ENCODE data around the gene KIAA0825. TPM values are rescaled to one million over a fixed set of nuclear protein-coding genes. Genes with fewer than 3 reads are reported as not detected.
"Not testable (repeated sequence)": the region's sequence is repeated elsewhere in the genome, so short reads cannot be mapped to it uniquely, and the experiment has no call there.

Gene KIAA0825
- total and polyA plus RNA-seq, 3 experiments from 2014 or later = 1.4 to 1.7 (median 1.5) TPM

DNA sequence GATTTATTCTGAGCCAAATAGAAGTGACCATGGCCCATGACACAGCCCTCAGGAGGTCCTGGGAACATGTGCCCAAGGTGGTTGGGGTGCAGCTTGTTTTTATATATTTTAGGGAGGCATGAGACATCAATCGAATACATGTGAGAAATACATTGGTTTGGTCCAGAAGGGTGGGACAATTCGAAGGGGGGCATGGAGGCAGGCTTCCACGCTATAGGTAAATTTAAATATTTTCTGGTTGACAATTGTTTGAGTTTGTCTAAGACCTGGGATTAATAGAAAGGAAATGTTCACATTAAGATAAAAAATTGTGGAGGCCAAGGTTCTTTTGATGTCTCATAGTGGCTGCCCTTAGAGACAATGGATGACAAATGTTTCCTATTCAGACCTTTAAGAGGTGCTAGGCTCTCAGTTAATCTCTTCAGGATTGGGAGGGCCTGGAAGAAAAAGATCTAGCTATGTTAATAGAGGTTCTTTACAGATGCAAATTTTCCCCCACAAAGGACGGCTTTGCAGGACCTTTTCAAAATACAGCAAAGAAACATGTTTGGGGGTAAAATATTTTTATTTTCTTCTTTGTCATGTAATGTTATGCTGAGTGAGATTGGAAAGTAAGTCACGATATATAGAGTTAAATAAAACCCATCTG, 263.4 kb downstream of the KIAA0825 start:
- H3K4me3 Mint-ChIP-seq; H3K36me3 Mint-ChIP-seq; H3K27ac ChIP-seq (ENCODE audit: low read depth, low read length); H3K27ac Mint-ChIP-seq; H3K4me3 ChIP-seq (ENCODE audit: low read length); H3K27me3 Mint-ChIP-seq; H3K4me1 Mint-ChIP-seq; H3K4me1 ChIP-seq (ENCODE audit: insufficient read depth, low read length); H3K27me3 ChIP-seq (ENCODE audit: insufficient read depth, low read length, poor library complexity, severe bottlenecking); H3K9me3 Mint-ChIP-seq; H3K36me3 ChIP-seq (ENCODE audit: insufficient read depth, low read length); DNase-seq; POLR2A ChIA-PET; H3K9me3 ChIP-seq (ENCODE audit: low read length): not testable (repeated sequence)
- CTCF ChIA-PET = interaction anchor here (0.7 kb wide), 1 partner anchor 9 kb away, joined by 3 read pairs; no protein-coding TSS in a partner anchor

DNA sequence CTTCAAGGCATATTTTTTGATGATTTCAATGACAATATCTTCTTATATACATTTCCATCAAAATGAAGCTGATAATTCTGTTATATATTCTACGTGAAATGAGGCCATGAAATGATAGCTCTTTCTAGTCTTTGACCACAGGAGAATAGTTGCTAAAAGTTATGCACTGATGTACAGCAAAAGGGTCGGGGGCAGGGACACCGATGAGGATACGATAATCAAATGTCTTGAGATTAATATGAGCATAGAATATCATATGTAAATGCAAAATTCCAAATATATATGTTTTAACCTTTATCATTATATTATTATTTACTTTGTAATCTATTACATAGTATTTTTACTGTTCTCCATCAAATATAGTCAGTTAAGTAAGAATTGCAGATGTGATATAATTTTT, 264.8 kb downstream of the KIAA0825 start:
- ChIA-PET CTCF (no interaction called here), POLR2A (no interaction called here)
- Mint-ChIP-seq H3K27me3 (no peaks in the 10 kb centered on the region), H3K27ac (no peak overlapping the region), H3K4me3 (no peak overlapping the region), H3K36me3 (peaks cover 0 to 8% (median 3%) of the 10 kb centered on the region in 3 donors), H3K9me3 (peaks cover 2 to 8% (median 4%) of the 10 kb centered on the region in 5 donors), H3K4me1 (peaks cover 0 to 7% (median 0%) of the 10 kb centered on the region in 3 donors)
- Histone ChIP-seq H3K27me3 (ENCODE audit: insufficient read depth, low read length, poor library complexity, severe bottlenecking) (no peaks in the 10 kb centered on the region), H3K9me3 (ENCODE audit: low read length) (no peaks in the 10 kb centered on the region), H3K27ac (ENCODE audit: low read depth, low read length) (no peak overlapping the region), H3K4me3 (ENCODE audit: low read length) (no peak overlapping the region), H3K4me1 (ENCODE audit: insufficient read depth, low read length) (no peaks in the 10 kb centered on the region), H3K36me3 (ENCODE audit: insufficient read depth, low read length) (no peaks in the 10 kb centered on the region)
- DNase-seq = no peak

DNA sequence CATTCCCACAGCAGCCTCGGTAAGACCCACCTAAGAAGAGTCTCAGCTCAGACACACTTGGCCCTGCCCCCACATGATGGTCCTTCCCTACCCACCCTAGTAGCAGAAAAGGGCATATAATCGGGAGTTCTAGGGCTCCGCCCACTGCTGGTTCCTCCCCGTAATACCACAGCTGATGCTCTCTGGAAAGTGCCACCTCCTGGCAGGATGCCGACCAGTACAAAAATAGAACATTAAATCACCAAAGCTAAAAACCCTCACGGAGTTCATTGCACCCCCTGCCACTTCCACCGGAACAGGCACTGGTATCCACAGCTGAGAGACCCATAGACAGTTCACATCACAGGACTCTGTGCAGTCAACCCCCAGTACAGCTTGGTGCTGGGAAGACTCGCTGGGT, 271.3 kb downstream of the KIAA0825 start:
- Mint-ChIP-seq H3K9me3 (peaks cover 3 to 17% (median 11%) of the 10 kb centered on the region in 5 donors), H3K27me3 (peaks cover 0 to 2% of the 10 kb centered on the region in 2 donors), H3K36me3 (peaks cover 0 to 19% (median 2%) of the 10 kb centered on the region in 3 donors), H3K4me1 (peaks cover 0 to 7% (median 0%) of the 10 kb centered on the region in 3 donors), H3K27ac (no peak overlapping the region), H3K4me3 (no peak overlapping the region)
- Histone ChIP-seq H3K4me3 (ENCODE audit: low read length) (no peak overlapping the region), H3K4me1 (ENCODE audit: insufficient read depth, low read length) (no peaks in the 10 kb centered on the region), H3K9me3 (ENCODE audit: low read length) (no peaks in the 10 kb centered on the region), H3K27ac (ENCODE audit: low read depth, low read length) (no peak overlapping the region), H3K27me3 (ENCODE audit: insufficient read depth, low read length, poor library complexity, severe bottlenecking) (no peaks in the 10 kb centered on the region), H3K36me3 (ENCODE audit: insufficient read depth, low read length) (no peaks in the 10 kb centered on the region)
- no peak for DNase-seq
- POLR2A ChIA-PET = no interaction called here
- CTCF ChIA-PET = no interaction called here

DNA sequence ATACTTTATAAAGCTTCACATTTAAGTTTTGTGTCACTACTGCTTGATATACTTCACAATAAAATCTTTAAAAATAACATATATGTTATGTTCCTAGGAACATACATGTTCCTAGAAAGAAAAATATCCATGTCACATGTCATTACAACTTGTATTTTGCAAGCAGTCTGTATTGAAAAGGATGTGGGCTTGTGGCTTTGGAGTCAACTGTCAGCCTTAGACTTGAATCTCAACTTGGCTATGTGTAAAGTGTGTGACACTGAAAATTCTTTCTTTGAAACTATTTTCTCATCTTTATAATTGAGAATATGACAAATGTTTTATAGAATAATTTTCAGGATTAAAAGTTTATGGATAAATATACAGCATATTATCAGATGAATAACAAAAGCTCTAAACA, 273.1 kb downstream of the KIAA0825 start:
- Mint-ChIP-seq H3K27ac (no peak overlapping the region), H3K4me3 (no peak overlapping the region), H3K4me1 (peaks cover 0 to 7% (median 0%) of the 10 kb centered on the region in 3 donors), H3K9me3 (peaks cover 3 to 17% (median 11%) of the 10 kb centered on the region in 5 donors), H3K27me3 (peaks cover 0 to 2% of the 10 kb centered on the region in 2 donors), H3K36me3 (peaks cover 0 to 24% (median 4%) of the 10 kb centered on the region in 3 donors)
- POLR2A ChIA-PET = no interaction called here
- no peak overlapping the region for H3K27ac ChIP-seq (ENCODE audit: low read depth, low read length)
- CTCF ChIA-PET = no interaction called here
- no peaks in the 10 kb centered on the region for H3K9me3 ChIP-seq (ENCODE audit: low read length)
- no peaks in the 10 kb centered on the region for H3K4me1 ChIP-seq (ENCODE audit: insufficient read depth, low read length)
- H3K36me3 ChIP-seq (ENCODE audit: insufficient read depth, low read length) = no peaks in the 10 kb centered on the region
- no peak overlapping the region for H3K4me3 ChIP-seq (ENCODE audit: low read length)
- DNase-seq = no peak
- H3K27me3 ChIP-seq (ENCODE audit: insufficient read depth, low read length, poor library complexity, severe bottlenecking) = no peaks in the 10 kb centered on the region

DNA sequence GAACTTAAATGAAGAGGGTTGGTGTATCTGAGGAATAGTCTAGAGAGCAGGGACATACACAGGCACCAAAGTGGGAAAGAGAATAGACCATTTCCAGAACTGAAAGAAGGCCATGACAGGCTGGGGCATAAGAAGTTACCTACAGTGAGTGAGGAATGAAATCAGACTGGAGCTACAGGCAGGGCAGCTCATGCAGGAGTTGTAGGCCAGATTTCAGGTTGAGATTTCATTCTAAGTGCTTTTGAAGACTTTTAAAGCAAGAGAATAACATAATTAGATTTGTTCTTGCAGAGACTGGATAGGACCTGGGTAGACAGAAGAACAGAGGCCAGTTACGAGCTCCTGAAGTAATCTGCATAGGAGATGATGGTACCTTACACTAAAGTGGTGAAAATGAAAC, 280.8 kb downstream of the KIAA0825 start:
- Histone ChIP-seq H3K36me3 (ENCODE audit: insufficient read depth, low read length) (no peaks in the 10 kb centered on the region), H3K27ac (ENCODE audit: low read depth, low read length) (no peak overlapping the region), H3K4me1 (ENCODE audit: insufficient read depth, low read length) (no peaks in the 10 kb centered on the region), H3K27me3 (ENCODE audit: insufficient read depth, low read length, poor library complexity, severe bottlenecking) (no peaks in the 10 kb centered on the region), H3K4me3 (ENCODE audit: low read length) (no peak overlapping the region), H3K9me3 (ENCODE audit: low read length) (no peaks in the 10 kb centered on the region)
- ChIA-PET POLR2A (no interaction called here), CTCF (no interaction called here)
- Mint-ChIP-seq H3K27me3 (no peaks in the 10 kb centered on the region), H3K4me1 (no peaks in the 10 kb centered on the region), H3K27ac (no peak overlapping the region), H3K9me3 (peaks cover 0 to 14% (median 0%) of the 10 kb centered on the region in 5 donors), H3K36me3 (peaks cover 0 to 26% (median 7%) of the 10 kb centered on the region in 3 donors), H3K4me3 (no peak overlapping the region)
- no peak for DNase-seq

GRCh38 chr5:94335936-94336335, 282.5 kb downstream of the KIAA0825 start:
- Mint-ChIP-seq H3K4me1 (no peaks in the 10 kb centered on the region), H3K27me3 (no peaks in the 10 kb centered on the region), H3K27ac (no peak overlapping the region), H3K4me3 (no peak overlapping the region), H3K36me3 (peaks cover 0 to 30% (median 4%) of the 10 kb centered on the region in 3 donors), H3K9me3 (peaks cover 0 to 14% (median 1%) of the 10 kb centered on the region in 5 donors)
- Histone ChIP-seq H3K9me3 (ENCODE audit: low read length) (no peaks in the 10 kb centered on the region), H3K4me1 (ENCODE audit: insufficient read depth, low read length) (no peaks in the 10 kb centered on the region), H3K27me3 (ENCODE audit: insufficient read depth, low read length, poor library complexity, severe bottlenecking) (no peaks in the 10 kb centered on the region), H3K4me3 (ENCODE audit: low read length) (no peak overlapping the region), H3K36me3 (ENCODE audit: insufficient read depth, low read length) (no peaks in the 10 kb centered on the region), H3K27ac (ENCODE audit: low read depth, low read length) (no peak overlapping the region)
- ChIA-PET CTCF (no interaction called here), POLR2A (no interaction called here)
- DNase-seq = no peak

DNA sequence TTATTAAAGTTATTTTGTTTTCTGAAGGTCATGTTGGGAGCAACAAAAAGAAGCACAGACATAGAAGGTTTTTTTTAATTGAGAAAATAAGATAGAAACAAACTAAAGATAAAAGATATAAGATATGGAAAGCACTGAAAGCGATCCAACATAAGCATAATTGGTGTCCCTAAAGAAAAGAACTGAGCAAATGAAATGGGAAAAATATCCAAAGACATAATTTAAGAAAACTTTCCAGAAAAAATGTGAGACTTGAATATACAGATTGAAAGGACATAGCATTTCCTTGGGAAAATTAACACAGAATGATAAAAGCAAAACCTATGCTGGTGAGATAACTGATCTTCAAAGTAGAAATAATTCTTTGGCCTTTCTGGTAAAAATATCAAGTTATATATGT, 289.3 kb downstream of the KIAA0825 start:
- ChIA-PET POLR2A (no interaction called here), CTCF (no interaction called here)
- Histone ChIP-seq H3K36me3 (ENCODE audit: insufficient read depth, low read length) (no peaks in the 10 kb centered on the region), H3K4me3 (ENCODE audit: low read length) (no peak overlapping the region), H3K27me3 (ENCODE audit: insufficient read depth, low read length, poor library complexity, severe bottlenecking) (no peaks in the 10 kb centered on the region), H3K4me1 (ENCODE audit: insufficient read depth, low read length) (no peaks in the 10 kb centered on the region), H3K27ac (ENCODE audit: low read depth, low read length) (no peak overlapping the region), H3K9me3 (ENCODE audit: low read length) (no peaks in the 10 kb centered on the region)
- Mint-ChIP-seq H3K27me3 (no peaks in the 10 kb centered on the region), H3K4me1 (no peaks in the 10 kb centered on the region), H3K4me3 (no peak overlapping the region), H3K9me3 (peaks cover 7 to 22% (median 15%) of the 10 kb centered on the region in 5 donors), H3K36me3 (peaks cover 0 to 22% (median 4%) of the 10 kb centered on the region in 3 donors), H3K27ac (no peak overlapping the region)
- DNase-seq = no peak

GRCh38 chr5:94326586-94326985, 291.8 kb downstream of the KIAA0825 start:
- CTCF ChIA-PET = no interaction called here
- no peaks in the 10 kb centered on the region for H3K4me1 ChIP-seq (ENCODE audit: insufficient read depth, low read length)
- no peaks in the 10 kb centered on the region for H3K4me1 Mint-ChIP-seq
- POLR2A ChIA-PET = no interaction called here
- no peak overlapping the region for H3K27ac ChIP-seq (ENCODE audit: low read depth, low read length)
- no peak overlapping the region for H3K4me3 Mint-ChIP-seq
- H3K27ac Mint-ChIP-seq = no peak overlapping the region
- H3K36me3 Mint-ChIP-seq = peaks cover 0 to 14% (median 6%) of the 10 kb centered on the region in 3 donors
- H3K36me3 ChIP-seq (ENCODE audit: insufficient read depth, low read length) = no peaks in the 10 kb centered on the region
- no peak for DNase-seq
- H3K9me3 Mint-ChIP-seq = peaks cover 7 to 22% (median 13%) of the 10 kb centered on the region in 5 donors
- no peaks in the 10 kb centered on the region for H3K9me3 ChIP-seq (ENCODE audit: low read length)
- no peaks in the 10 kb centered on the region for H3K27me3 Mint-ChIP-seq
- no peaks in the 10 kb centered on the region for H3K27me3 ChIP-seq (ENCODE audit: insufficient read depth, low read length, poor library complexity, severe bottlenecking)
- no peak overlapping the region for H3K4me3 ChIP-seq (ENCODE audit: low read length)

All from CD8-positive, alpha-beta memory T cell (primary cell).